Globus pallidus (tissue), 1 donor: ENCODE results near the gene TMEM94.
"Not testable (repeated sequence)": the region's sequence is repeated elsewhere in the genome, so short reads cannot be mapped to it uniquely, and the experiment has no call there.

ENCODE experiments used
- DNase-seq: peaks from one replicate; pipeline ENCODE4 v3.0.0-alpha.2; 2015; ENCODE audit warnings: low spot score

Gene TMEM94

GRCh38 chr17:75445896-75446295 is 10.5 kb upstream of the TMEM94 start:
- not testable (repeated sequence) for DNase-seq

DNA sequence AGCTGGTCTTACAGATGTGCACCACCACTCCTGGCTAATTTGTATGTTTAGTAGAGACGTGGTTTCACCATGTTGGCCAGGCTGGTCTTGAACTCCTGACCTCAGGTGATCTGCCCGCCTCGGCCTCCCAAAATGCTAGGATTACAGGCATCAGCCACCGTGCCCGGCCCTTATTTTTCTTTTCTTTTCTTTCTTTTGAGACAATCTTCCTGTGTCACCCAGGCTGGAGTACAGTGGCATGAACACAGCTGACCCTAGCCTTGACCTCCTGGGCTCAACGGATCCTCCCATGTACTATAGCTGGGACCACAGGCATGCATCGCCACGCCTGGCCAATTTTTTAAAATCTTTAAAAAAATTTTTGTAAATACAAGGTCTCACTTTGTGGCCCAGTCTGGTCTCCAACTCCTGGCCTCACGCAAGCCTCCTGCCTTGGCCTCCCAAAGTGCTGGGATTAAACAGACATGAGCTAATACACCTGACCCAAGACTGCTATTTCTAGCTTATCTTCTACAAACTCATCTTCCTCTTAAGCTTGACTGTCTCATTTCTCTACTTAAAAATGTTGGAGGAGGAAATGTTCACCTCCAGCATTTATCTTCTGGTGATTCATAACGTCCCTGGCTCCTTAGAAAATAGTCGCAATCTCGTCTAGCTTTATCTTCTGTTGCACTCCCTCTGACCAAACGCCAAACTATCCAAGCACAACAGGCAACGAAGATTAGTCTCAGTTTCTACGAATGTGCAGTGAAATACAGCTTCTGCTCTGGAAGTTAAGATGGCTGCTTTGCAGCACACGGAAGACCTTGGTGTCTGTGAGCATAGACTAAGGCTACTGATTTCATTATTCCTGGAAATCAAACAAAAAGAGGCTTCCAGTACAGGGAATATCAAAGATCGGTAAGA is 8.2 kb upstream of the TMEM94 start:
- no peak for DNase-seq

DNA sequence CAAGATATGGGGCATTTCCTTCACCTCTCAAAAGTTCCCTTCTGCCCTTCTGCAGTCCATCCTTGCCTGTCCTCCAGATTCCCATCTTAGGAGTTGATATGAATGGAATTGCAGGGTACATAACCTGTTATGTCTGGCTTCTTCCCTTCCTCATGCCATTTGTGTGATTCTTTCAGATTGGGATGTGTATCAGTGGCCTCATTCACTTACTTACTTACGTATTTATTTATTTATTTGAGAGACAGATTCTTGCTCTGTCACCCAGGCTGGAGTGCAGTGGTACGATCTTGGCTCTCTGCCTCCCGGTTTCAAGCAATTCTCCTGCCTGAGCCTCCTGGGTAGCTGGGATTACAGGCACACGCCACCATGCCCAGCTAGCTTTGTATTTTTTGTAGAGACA is 6.2 kb upstream of the TMEM94 start:
- no peak for DNase-seq

- DNase-seq, result no peak
These were observed 2.2 kb upstream of the TMEM94 start for GRCh38 chr17:75454193-75454592.

GRCh38 chr17:75454672-75455071 is 1.8 kb upstream of the TMEM94 start:
- DNase-seq, result not testable (repeated sequence)

GRCh38 chr17:75456039-75456416 is 407 bp upstream of the TMEM94 start:
- no peak for DNase-seq

DNA sequence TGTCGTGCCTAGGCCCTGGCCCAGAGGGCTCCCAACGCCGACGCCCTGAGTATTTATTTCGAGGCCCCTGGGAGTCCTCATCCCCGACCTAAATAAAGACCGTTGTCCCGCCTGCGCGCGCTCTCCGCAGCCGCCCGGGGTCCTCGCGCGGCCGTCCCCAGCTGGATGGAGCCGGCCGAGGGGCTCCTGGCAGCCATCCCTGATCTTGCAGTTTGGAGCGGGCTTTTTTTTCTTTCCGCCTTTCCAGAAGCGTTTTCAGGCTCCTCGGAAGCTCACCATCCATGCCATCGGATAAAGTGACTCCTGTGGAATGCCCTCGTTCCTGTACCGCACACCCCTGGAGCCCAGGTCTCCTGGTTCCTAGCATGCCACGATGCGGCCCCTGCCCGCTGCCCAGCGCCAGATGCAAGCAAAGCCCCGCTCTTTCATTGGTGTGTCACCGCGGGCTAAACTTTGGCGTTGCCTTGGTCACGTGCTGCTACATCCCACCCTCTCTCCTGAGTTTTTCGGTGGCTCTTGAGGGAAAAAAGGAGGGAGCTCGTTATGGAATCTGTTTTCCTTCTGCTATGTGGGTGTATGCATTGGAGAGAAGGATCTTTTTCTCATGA is 716 bp downstream of the TMEM94 start:
- DNase-seq, result no peak

GRCh38 chr17:75459246-75459589 is 2.8 kb downstream of the TMEM94 start:
- DNase-seq, result no peak

DNA sequence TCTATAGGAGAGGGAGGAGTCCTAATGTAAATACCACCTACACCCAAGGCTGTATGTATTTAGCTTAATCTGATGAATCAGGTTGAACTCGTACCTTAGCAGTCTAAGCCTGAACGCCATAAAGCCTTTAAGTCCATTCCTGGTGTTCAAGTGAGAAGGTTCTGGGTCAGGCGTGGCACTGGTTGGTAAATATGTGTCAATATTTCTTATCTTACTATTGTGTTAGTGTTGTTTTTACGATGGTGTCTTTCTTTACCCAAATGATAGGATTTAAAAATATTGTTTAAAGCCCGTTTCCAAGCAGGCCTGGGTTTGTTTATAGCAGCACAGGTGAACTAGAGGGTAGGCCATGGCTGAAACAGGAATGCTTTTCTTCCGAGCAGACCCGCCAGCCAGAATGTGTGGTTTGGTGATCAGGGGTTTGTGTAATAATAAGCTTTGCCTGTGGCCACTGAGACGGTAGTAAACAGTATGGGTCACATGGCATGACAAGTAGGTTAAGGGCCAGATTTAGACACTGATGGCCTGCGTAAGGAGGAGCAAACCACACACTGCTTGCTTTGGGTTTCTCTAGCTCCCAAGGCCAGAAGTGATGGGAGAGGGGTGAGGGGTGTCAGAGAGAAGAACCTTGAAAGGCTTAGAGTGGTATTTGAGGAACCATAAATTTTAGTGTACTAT is 3.3 kb downstream of the TMEM94 start:
- peak; percentile 54 for DNase-seq

- no peak for DNase-seq
These were observed 3.9 kb downstream of the TMEM94 start for GRCh38 chr17:75460295-75460694.

DNA sequence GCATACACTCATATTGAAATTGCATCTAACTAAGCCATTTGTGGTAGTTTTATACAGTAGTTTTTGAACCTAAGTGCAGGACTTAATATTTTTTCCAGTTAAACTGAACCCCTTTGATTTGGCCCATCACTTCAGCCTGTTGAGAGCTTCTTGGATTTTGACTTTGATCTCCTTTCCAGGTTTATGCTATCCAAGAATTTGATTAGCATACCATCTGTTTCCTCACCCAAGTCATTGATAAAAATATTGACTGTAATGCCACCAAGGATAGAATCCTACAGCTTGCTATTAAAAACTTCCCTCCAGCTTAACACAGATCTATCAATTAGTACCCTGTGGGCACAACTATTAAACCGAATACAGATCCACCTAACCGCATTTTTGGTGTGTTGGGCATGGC is 7.2 kb downstream of the TMEM94 start:
- DNase-seq, result no peak

- no peak for DNase-seq
These were observed 8.6 kb downstream of the TMEM94 start for GRCh38 chr17:75465039-75465438.

DNA sequence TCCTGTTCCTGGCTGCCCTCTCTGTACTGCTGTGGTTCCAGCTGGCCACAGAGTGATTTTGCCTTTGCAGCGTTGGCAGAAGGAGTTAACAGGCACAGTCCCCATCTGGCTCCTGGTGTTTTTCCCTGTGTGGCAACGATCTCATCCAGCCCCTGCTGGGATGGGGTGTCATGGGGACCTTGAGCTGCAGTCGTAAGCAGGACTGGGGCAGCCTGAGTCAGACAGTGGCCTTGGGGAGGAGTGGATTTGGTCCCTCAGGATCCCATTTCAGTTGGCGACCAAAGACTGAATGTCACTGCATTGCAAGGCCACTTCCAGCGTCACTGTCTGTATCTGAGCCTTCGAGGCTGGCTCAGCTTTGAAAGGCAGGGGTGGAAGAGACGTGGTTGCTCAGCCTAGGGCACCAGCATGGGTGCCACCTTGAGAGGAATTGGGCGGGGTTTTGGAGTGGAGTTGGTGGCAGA is 11.9 kb downstream of the TMEM94 start:
- no peak for DNase-seq

DNA sequence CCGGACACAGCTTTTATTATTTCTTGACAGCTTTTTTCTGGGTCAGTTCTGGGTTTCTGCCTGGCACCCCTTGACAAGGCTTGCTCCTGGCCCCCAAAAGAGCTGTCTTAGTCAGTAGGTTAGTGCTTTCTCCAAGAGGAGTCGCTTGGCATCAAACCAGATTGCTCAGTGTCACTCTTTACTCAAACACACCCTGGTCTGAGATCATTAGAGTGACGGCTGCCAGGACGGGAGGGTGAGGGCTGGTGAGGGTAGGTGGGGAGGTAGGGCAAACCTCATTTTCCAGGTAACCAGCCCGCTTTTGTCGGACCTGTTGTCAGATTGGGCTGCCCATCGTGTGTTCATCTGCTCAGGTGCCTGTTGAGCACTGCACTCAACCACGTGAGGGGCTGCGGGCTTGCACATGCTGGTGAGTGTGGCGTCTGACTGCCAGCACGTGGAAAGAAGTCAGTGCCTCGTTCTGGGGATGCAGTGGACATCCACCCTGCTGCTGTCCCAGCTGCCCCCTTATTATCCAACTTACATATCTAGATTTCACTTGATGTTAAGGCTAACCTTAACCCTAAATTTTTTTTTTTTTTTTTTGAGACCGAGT is 12.4 kb downstream of the TMEM94 start:
- no peak for DNase-seq

DNA sequence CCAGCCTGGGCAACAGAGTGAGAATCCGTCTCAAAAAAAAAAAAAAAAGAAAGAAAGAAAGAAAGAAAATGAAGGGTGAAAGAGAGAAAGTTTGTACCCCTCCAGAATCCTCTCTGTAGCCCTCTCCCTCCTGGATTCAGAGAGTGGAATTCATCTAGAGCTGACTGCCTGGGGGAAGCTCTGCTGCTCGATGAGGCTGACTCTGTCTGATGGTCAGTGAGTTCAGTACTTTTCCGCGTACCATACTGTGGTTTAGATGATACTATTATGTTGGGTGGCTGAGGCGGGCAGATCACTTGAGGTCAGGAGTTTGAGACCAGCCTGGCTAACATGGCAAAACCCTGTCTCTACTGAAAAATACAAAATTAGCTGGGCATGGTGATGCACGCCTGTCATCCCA is 14.8 kb downstream of the TMEM94 start:
- DNase-seq, result no peak

DNA sequence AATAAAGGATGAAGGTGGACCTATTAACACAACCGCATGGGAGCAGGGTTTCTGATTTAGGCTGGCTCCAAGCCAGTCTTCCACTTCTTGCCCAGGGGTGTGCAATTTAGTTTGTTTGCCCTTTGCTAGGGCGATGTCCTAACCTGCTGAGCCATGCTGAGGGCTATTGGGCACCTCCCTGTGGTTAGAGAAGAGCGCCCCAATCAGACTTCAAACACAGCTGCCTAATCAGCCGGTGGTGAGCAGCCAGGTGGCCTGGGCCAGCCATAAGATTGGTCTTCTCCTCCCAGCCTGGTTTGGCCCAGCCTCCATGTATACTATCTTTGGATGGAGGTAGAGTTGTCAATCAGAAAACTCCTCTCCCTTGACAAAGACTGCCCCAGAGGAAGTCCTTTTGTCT is 15.7 kb downstream of the TMEM94 start:
- no peak for DNase-seq

DNA sequence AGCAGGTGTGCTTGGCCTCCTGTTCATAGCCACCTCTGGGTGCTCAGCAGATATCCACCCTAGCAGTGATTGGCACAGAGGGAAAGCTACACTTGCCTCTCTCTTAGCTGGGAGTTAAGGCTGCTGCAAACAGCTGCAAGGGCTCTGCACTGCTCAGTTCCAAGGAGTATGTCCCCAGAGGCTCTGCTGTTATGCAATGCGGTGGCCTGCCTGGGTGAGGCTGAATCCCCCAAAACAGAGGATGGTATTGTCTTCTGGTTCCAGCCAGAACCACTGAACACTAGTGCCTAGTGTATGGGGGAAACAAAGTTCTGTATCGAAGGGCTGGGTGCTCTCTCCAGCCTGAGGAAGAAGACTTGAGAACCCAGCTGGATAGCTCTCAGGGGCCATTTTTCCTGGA is 16.8 kb downstream of the TMEM94 start:
- DNase-seq, result peak; percentile 83

GRCh38 chr17:75474736-75475135 is 18.3 kb downstream of the TMEM94 start:
- no peak for DNase-seq

DNA sequence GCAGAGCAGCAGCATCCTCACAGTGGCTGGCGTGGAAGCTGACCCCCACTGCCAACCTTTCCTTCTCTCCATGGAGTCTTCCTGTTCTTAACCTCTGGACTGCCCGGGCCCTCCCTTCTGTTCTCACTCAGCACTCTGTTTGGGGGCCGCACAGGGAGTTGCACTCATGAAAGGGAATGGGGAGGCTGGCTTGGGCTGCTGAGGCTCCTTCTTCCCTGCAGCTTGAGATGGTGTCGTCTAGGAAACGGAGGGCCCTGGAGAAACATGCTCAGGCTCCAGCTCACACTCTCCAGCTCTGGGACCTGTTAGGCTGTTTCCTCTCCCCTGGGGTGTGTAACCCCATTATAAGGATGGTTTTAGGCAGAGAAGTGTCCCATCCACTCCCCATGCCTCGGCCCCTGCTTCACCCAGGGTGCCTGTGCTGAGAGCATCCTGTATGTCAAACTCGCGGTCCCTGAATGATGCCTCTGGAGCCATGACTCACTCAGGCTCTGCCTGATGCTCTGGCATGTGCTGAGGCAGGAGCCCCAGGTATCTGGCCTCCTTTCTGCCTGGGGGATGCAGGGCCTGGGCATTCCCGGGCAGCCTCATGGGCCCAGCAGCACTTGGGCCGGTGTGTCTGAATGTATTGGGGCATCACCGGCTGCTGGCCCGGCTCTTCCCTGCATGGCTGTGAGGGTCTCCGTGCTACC is 18.9 kb downstream of the TMEM94 start:
- no peak for DNase-seq

DNA sequence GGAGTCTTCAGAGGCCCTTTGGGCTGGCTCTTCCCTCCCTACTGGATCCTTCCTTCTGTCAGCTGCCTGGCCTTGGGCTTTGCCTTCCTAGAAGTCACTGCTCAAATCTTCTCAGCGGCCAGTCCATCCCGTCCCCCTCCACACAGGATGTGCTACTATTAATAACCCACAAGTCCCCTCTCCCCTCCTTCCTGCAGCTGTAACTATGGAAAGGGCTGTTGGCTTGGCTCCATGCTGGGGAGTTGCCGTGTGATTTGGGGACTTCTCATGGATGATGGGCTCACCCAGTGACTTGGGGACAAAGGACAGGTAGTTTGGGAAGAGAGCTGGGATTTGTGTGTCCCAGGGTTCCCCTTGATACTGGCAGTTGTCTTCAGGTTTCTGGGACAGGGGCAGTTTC is 19.4 kb downstream of the TMEM94 start:
- no peak for DNase-seq

DNA sequence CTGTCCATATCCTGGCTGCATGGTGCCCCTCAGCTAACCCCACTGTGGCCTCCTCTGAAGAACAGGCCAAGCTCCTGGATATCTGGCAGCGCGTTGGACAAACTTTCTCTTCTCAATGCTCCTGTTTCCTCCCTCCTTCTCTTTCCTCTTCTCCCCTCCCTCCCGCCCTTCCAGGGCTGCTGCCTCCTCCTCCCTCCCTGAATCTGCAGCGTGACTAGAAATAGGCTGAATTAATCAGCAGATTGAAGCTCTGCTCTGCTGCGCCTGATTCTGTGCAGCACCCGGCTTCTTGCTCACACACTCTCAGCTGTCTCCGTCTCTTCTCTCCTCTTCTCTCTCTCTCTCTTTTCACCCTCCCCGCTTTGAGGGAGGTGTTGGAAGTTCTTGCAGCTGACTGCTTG is 19.8 kb downstream of the TMEM94 start:
- DNase-seq, result peak; percentile 78
